Stomach smooth muscle (tissue), 2 donors: Measurements from ENCODE around the gene SV2B.

Experiments
- H3K27ac ChIP-seq: one replicate; pipeline ENCODE4 v1.7.0; 2013; ENCODE audit warnings: mild to moderate bottlenecking, low read length, inconsistent platforms
- H3K27me3 ChIP-seq, 2 donors: one replicate each; pipeline ENCODE4 v1.7.0; 2013; ENCODE audit warnings: low read length in 2 of 2; ENCODE audit not compliant: insufficient read depth in 2 of 2, control insufficient read depth in 1 of 2
- H3K36me3 ChIP-seq, 2 donors: one replicate each; pipeline ENCODE4 v1.7.0; 2013; ENCODE audit warnings: low read length in 2 of 2; ENCODE audit not compliant: control insufficient read depth in 2 of 2, insufficient read depth in 2 of 2
- H3K4me1 ChIP-seq: one replicate; pipeline ENCODE4 v1.7.0; 2013; ENCODE audit warnings: low read length; ENCODE audit not compliant: control insufficient read depth, insufficient read depth
- H3K4me3 ChIP-seq, 2 donors: one replicate each; pipeline ENCODE4 v1.7.0; 2013; ENCODE audit warnings: low read length in 2 of 2
- H3K9ac ChIP-seq, 2 donors: one replicate each; pipeline ENCODE4 v1.7.0; 2013; ENCODE audit warnings: low read length in 2 of 2, mild to moderate bottlenecking in 1 of 2
- H3K9me3 ChIP-seq, 2 donors: one replicate each; pipeline ENCODE4 v1.7.0; 2013; ENCODE audit warnings: low read length in 2 of 2; ENCODE audit not compliant: control insufficient read depth in 2 of 2
- donor health status: healthy.
- donor health status: Pancreatic carcinoma.

SV2B gene

DNA sequence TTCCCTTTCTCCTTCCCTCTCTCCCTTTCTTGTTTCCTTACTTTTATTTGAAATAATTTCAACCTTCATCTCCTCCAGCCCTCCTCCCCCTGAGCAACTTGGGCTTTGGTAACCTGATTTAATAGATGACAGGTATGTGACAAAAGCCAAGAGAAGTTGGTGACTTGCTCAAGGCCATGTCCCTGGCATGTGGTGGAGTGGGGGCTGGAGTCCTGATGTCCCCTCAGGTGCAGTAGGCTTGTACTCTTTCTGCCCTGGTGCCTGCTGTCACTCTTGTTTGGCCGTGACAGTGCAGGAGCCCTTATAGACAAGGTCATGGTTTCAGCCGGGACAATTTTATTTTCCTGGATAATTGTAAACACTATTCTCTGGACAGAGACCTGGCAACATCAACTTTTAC lies 152.7 kb downstream of the SV2B start:
- Histone ChIP-seq H3K27ac (no peak overlapping the region), H3K27me3 (peaks cover 0 to 4% of the 10 kb centered on the region in 2 donors), H3K9ac (no peak overlapping the region), H3K4me1 (no peaks in the 10 kb centered on the region), H3K9me3 (no peaks in the 10 kb centered on the region), H3K36me3 (no peaks in the 10 kb centered on the region), H3K4me3 (no peak overlapping the region)

GRCh38 chr15:91253605-91254004 lies 153.5 kb downstream of the SV2B start:
- Histone ChIP-seq H3K4me1 (no peaks in the 10 kb centered on the region), H3K27ac (no peak overlapping the region), H3K4me3 (no peak overlapping the region), H3K9me3 (no peaks in the 10 kb centered on the region), H3K36me3 (no peaks in the 10 kb centered on the region), H3K27me3 (peaks cover 0 to 7% of the 10 kb centered on the region in 2 donors), H3K9ac (no peak overlapping the region)

DNA sequence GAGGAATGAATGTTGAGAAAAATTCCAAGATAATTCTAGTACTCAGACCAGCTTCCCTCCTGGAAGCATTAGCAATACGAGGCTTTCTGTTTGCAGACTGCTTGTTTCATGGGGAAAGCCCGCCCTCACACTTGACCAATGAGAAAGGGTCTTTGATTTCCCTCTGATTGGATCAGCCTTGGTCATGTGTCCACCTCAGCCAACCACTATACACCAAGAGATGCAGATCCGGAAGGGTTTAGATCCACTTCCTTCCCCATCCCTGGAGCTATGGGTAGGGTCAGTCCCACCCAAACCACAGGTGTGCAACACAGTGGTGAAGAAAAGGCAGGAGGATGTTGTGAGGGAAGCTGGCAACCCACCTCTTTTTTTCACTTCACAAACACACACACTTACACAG lies 154.7 kb downstream of the SV2B start:
- H3K27me3 ChIP-seq: peaks cover 0 to 11% of the 10 kb centered on the region in 2 donors
- no peaks in the 10 kb centered on the region for H3K4me1 ChIP-seq
- H3K9me3 ChIP-seq: no peaks in the 10 kb centered on the region
- H3K4me3 ChIP-seq: no peak overlapping the region
- no peaks in the 10 kb centered on the region for H3K36me3 ChIP-seq
- no peak overlapping the region for H3K9ac ChIP-seq
- no peak overlapping the region for H3K27ac ChIP-seq

DNA sequence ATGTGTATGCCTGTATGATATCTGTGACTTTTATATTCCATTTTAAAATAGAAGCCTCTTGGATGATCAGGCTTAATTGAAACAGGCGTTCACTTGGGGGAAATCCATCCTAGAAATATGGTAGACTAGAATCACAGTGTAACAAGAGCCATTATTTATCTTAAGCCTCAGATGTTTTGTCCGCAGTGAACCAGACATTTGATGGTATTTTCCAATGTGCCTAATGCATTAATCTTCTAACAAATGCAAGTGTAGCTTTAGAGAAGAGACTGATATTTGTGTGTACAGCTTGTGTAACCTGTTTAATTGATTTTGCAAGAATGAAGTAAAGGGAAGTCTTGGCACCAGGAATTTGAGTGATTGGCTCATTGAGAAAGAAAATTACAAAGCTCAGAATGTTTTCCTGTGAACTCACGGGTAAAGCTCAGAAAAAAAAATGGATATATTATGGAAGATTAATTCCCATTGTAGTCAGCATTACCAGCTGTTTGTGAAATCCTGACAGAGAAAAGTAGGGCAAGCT lies 155.7 kb downstream of the SV2B start:
- Histone ChIP-seq H3K4me3 (no peak overlapping the region), H3K4me1 (no peaks in the 10 kb centered on the region), H3K27me3 (peaks cover 0 to 11% of the 10 kb centered on the region in 2 donors), H3K27ac (no peak overlapping the region), H3K9me3 (no peaks in the 10 kb centered on the region), H3K36me3 (no peaks in the 10 kb centered on the region), H3K9ac (no peak overlapping the region)

GRCh38 chr15:91257746-91258414 lies 157.8 kb downstream of the SV2B start:
- no peak overlapping the region for H3K9ac ChIP-seq
- H3K9me3 ChIP-seq: no peaks in the 10 kb centered on the region
- no peaks in the 10 kb centered on the region for H3K36me3 ChIP-seq
- no peak overlapping the region for H3K4me3 ChIP-seq
- H3K4me1 ChIP-seq: no peaks in the 10 kb centered on the region
- H3K27ac ChIP-seq: no peak overlapping the region
- H3K27me3 ChIP-seq: peaks cover 0 to 11% of the 10 kb centered on the region in 2 donors

GRCh38 chr15:91258415-91258759 lies 158.3 kb downstream of the SV2B start:
- Histone ChIP-seq H3K4me3 (no peak overlapping the region), H3K36me3 (no peaks in the 10 kb centered on the region), H3K27ac (no peak overlapping the region), H3K9me3 (no peaks in the 10 kb centered on the region), H3K27me3 (peaks cover 0 to 10% of the 10 kb centered on the region in 2 donors), H3K9ac (no peak overlapping the region), H3K4me1 (no peaks in the 10 kb centered on the region)

- Histone ChIP-seq H3K9ac (no peak overlapping the region), H3K4me1 (peaks cover 3% of the 10 kb centered on the region), H3K27ac (no peak overlapping the region), H3K4me3 (no peak overlapping the region), H3K36me3 (no peaks in the 10 kb centered on the region), H3K9me3 (no peaks in the 10 kb centered on the region), H3K27me3 (peaks cover 0 to 10% of the 10 kb centered on the region in 2 donors)
These were observed 159.0 kb downstream of the SV2B start for GRCh38 chr15:91259077-91259476.

- peaks cover 0 to 10% of the 10 kb centered on the region in 2 donors for H3K27me3 ChIP-seq
- peaks cover 11% of the 10 kb centered on the region for H3K4me1 ChIP-seq
- H3K9ac ChIP-seq: no peak overlapping the region
- H3K4me3 ChIP-seq: no peak overlapping the region
- H3K9me3 ChIP-seq: no peaks in the 10 kb centered on the region
- H3K36me3 ChIP-seq: no peaks in the 10 kb centered on the region
- no peak overlapping the region for H3K27ac ChIP-seq
These were observed 161.3 kb downstream of the SV2B start for GRCh38 chr15:91261345-91261744.

GRCh38 chr15:91263632-91264531 lies 163.8 kb downstream of the SV2B start:
- Histone ChIP-seq H3K4me3 (peak overlapping the region; percentile 33 to 66), H3K27ac (peak overlapping the region; percentile 67)

DNA sequence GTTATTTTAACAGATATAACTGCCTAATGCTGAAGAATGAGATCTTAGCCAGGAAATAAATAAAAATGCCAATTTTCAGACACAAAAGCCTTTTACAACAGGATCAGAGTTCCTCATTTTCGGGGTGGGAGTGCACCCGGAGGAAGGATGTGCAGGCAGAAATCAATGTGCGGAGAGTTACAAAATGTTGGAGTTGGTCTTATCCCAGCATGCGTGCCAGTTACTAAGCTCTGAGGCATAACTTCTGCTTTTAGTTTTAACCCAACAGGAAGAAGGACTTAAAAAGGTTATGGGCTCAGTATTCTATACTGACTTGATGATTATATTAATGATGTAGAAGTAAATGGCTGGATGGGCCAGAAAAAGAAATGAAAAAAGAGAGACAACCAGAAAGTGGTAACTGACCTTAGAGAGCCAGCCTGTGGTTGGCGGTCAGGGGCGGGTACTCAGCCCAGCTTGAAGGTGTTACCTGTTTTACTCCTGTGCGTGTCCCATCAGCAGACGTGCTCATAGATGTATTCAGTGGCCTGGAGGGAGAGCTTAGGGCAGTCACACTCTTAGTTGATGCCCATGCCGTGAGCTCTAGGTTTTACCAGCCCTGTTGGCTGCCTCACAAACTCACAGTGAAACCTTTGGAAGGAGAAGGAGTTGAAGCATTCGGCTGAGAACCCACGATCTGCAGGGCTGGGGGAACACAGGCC lies 164.7 kb downstream of the SV2B start:
- no peak overlapping the region for H3K9ac ChIP-seq
- H3K9me3 ChIP-seq: no peaks in the 10 kb centered on the region
- H3K4me1 ChIP-seq: peaks cover 11% of the 10 kb centered on the region
- H3K36me3 ChIP-seq: no peaks in the 10 kb centered on the region
- peak overlapping the region in 1 of 2 donors; percentile 66 for H3K4me3 ChIP-seq
- peak overlapping the region; percentile 67 for H3K27ac ChIP-seq
- no peaks in the 10 kb centered on the region for H3K27me3 ChIP-seq

More at GRCh38 chr15:91263632-91264531, 163.8 kb downstream of the SV2B start:
- Histone ChIP-seq H3K27me3 (peaks cover 0 to 4% of the 10 kb centered on the region in 2 donors), H3K36me3 (no peaks in the 10 kb centered on the region), H3K4me1 (peaks cover 11% of the 10 kb centered on the region), H3K9ac (peak overlapping the region; percentile 46 to 58), H3K9me3 (no peaks in the 10 kb centered on the region)
